Activated CD8-positive, alpha-beta memory T cell treated with anti-CD3 and anti-CD28 coated beads for 24 hours (primary cell): ENCODE measurements around the gene ANO2.
A peak's percentile ranks its signal among the peaks of the same experiment; 100 is the strongest.
"Not testable (repeated sequence)": the region's sequence is repeated elsewhere in the genome, so short reads cannot be mapped to it uniquely, and the experiment has no call there.

ENCODE experiments used
- DNase-seq: peaks from one replicate; pipeline ENCODE4 v3.0.0-alpha.2; 2020

Gene ANO2

DNA sequence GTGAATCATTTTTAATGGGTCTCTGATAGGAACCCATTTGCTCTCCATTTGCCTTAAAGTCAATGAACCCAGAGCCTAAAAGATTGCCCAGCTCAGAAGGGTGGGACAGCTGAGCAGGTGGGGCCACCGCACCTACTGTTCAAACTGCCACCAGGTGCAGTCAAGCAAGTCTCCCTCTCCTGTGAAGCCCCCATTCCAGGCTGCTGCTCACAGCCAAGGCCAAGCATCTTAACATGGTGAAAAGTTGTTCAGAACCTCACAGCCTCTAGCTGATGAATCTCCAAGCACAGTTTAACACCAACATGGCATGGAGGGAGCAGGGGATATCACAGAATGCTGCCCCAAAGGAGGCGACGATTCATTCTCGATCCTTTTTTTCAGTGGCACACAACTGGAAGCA lies 29.5 kb downstream of the ANO2 start:
- DNase-seq = no peak

DNA sequence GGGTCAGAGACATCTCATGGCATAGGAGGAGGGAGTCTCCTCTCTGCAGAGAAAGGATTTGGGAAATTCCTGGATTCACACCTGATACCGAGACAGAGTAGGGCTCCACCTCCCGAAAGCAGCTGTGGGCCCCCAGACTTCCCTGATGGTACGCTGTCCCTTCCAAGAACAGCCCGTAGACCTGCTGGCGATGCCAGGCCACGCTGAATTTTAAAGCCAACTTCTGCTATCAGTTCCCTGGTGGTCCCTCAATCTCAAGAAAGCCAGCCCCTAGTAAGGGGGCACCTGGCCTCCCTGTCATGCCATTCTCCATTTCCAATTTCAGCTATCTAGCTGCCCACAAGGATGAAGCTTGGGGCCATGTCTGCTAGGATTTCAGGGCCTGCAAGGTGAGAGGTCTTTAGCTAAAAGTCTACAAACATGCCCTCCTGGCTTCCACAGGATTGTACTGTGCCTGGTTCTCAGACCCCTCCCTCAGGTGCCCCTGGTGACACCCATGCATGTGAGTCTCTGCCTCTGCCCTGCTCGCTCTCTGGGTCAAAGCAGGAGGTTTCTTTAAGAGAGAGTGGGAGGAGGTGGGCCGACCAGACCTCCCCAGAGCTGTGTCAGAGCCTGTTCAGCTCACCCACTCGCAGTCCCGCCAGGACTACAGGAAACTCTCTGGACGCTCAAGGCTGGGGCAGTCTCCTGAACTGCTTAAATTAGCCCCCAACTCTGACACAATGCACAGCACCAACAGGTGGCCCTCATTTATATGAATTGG lies 30.5 kb downstream of the ANO2 start:
- DNase-seq = no peak

DNA sequence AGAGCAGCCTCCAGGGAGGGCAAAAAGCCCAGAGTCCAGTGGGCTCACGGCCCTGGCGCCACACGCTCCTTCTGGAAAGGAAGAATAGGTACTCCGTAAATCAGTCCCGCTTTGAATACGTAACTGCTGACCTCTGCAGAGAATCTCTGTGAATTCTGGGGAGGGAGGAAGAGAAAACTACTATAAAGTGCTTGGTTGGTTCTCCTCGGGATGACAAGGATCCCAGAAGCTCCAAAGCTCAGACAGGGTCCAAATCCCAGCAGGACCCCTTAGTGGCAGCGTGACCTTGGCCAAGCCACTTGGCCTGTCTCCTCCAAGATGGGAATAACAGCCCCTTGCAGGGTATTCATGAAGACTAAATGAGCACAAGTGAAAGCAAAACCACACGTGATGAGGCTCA lies 31.7 kb downstream of the ANO2 start:
- DNase-seq = no peak

DNA sequence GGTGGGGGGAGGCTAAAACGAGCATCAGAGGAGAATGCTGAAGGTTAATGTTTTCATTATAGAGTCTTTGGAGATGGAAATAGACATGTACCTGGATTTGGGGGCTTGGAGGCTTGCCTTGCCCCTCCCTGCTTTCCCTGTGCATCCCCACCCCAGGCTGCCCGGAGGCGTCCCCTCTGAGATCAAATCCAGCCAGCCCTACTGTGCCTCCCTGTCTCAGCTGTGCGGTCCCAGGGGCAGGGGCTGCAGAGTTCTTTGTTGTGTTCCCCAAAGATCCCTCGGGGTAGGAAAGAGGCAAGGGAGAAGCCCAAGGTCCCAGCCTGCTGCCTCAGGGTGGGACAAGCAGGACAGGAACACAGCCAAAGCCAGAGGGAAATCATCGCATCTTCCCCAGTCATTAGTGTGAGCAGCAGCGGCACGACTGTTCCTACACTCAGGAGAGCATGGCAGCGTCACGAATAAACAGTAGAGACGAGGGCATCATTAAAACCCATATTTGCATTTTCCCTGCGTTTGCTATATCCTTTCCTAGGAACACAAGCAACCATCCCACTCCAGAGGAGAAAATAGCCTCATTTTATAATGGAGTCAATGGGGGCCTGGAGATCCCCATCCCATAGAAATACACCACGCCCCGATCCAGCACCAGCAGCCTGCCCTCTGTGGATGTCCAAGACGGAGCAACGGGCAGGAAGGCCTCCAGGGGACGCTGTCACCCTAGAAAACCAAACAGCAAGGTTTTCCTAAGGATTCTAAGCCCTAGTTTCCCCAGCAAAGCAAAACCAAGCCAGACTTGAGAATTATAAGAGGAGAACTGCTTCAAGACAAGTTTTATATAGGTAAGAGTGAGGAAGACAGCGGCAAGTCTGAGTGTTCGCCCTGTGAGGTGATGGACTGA lies 32.4 kb downstream of the ANO2 start:
- no peak for DNase-seq

DNA sequence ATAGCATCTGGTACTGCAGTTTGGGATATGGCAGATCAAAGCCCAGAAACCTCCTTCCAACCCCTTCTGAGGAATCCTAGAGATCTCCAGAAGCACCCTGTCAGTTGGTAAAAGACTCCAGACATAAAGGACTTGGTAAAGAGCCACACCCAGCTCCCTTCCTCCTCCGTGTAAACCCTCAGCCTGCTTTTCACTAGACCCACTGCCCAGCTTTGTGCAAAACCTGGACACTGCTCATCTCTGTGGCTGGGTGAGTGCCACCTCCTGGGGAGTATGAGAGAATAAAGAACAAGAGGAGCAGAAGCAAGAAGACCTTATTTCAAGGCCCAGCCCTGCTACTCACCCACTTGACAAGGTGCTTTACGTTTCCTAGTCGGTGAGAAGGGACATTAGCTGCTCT lies 33.0 kb downstream of the ANO2 start:
- no peak for DNase-seq

DNA sequence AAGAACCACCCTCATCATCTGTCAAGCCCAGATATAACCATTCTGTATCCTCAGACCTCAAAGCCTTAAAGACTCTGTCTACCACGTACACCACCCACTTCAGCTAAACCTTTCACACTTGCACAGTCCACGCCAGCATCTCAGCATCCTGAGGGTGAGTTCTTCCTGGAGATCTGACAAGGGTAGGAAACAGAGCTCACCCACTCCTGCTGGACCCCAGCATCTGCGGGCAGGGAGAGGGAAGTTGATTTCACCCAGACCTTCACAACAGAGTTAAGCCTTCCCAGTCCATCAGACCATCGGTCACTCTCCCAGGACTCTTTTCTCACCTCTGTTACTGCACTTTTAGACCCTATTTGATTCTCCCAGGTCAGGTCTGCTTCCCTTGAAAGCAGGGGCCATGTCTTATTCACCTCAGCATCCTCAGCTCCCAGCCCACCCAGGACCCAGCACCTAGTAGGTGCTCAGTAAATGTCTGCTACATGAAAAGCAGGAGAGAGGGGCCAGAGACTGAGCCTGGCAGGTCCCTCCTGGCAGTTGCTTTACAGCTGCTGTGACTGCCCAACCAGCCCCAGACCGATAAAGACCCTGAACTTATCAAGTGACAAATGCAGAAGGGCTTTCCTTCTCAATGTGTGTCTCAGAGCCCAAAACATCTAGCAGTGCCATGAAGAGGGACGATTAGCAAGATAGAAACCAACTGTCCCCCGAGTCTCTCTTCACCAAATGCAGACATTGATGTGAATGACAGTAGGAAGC lies 34.1 kb downstream of the ANO2 start:
- no peak for DNase-seq

DNA sequence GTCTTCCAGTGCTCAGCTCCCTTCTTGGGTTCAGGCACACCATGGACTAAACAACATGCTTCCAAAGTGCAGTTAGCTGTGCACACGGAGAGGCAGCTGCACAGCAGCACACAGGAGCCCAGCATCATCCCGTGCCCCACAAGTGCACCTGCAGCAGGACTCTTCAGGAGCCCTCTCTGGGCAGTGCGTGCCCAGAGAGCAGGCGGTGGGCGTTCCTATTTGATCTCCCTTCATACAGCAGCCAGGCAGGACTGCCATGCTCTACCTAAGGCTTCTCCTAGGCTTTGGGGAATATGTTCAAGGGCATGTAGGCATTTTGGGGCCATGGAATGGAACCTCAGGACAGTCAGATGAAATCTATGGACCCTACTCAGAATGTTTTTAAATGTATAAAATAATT lies 35.5 kb downstream of the ANO2 start:
- no peak for DNase-seq

DNA sequence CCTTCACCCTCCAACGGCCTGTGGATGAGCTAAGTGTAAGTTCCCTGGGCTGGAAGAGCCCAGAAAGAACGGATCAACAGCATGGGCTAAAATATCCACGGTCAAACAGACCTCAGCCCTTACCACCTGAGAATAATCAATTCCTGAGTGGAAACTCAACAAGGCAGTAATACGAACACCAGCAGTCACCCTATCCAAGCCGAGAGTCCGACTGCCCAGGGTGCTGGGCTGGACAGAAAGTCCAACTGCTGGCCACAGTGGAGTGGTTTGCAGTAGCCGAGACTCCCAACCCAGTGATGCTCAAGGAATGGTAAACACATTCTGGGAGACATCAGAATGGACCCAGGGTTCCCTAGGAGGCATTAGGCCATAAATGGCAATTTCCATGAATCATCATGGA lies 36.8 kb downstream of the ANO2 start:
- DNase-seq = no peak

DNA sequence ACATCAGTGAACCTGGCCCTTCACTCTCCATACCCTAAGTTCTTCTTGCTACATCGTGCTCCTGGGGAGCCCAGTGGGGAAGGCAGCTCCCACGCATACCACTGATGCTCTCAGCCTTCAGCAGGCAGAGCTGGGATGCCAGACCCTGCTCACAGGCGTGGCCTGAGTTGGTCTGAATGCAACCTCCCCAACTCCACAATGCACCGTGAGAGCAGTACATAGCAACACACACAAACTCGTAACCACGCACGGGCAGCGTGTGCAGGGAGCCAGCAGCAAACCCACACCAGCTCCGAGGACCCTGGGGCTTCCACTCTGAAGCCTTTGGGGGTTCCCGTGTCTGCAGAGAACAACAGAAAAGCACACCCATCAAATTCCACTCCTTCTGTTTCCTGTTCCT lies 37.3 kb downstream of the ANO2 start:
- peak; percentile 35 for DNase-seq

DNA sequence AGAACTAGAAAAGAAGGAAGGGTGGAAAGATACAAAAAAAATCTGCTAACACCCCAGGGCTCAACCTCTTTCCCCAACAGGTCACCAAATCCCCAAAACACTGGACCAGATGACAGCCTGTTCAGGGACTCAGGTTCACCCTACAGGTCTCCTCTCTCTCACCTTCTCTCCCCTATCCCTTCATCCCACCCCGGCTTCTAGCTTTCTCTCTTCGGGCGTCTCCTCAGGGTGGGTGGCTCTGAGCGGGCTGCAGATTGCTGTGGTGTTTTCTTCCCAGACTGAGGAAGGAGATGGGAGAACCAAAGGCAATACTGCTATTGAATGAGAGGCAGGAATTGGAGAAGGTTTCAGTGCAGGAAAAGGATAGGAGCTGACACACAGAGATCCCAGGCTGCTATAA lies 39.3 kb downstream of the ANO2 start:
- peak; percentile 15 for DNase-seq

DNA sequence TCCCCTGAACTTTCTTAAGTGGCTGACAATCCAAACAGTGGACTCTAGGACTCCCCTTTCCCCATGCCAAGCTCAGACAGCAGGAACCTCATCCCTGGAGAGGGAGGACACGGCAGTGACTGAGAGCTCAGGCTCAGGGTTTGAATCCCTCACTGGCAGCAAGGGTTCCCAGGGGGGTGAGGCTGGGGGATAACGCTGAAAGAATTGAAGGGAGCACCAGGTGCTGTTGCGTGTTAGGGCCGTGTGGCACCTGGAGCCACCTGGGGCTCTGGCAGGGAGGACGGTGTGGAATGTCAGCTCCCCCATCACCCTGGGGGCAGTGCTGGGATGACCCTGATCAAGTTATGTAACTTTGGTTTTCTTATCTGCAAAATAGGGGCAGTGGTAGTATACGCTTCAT lies 40.1 kb downstream of the ANO2 start:
- DNase-seq = peak; percentile 38

DNA sequence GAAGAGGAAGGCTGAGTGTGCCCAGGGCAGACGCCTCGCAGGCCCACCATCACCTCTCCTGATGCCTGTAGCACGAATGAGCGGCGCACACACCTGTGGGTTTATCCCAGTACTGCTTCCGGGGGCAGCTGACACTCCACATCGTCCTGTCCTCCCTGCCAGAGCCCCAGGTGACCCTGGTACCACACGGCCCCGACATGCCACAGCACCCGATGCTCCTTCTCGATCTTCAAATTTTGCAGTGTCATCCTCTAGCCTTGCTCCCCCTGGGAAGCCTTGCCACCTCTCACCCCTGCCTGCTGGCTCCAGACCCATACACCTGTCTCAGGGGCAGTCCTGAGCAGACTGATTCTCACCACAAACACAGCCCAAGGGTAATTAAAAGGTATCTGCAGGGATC lies 40.6 kb downstream of the ANO2 start:
- no peak for DNase-seq

DNA sequence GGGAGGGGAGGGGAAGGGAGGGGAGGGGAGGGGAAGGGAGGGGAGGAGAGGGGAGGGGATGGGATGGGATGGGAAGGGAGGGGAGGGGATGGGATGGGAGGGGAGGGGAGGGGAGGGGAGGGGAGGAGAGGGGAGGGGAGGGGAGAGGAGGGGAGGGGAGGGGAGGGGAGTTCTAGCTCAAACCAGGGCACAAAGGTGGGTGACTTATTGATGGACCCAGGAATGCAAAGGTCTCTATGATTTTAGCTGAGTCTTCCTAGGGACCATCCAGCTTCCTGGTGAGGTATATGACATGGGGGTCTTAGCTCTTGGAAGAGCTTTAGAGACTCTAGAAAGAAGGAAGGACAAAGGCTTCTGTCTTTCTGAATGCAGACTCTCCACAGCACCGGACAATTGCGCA lies 42.3 kb downstream of the ANO2 start:
- no peak for DNase-seq

DNA sequence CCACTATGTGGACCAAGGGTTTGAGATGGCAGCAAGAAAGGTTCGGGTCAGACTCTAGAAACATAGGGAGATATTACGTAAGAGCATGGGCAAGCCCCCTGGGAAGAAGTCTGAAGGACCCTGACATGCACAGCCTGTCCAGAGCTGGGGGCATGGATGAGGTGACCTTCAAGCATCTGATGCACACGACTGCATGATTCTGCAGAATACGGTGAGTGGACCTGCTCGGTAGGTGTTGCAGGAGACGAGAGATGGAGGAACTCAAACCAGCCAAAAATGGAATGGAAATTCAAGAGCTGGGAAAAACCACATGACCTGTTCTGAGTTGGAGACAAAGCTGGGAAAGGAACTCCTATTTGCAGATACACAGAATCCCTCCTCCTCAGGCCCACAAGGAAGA lies 43.6 kb downstream of the ANO2 start:
- no peak for DNase-seq

DNA sequence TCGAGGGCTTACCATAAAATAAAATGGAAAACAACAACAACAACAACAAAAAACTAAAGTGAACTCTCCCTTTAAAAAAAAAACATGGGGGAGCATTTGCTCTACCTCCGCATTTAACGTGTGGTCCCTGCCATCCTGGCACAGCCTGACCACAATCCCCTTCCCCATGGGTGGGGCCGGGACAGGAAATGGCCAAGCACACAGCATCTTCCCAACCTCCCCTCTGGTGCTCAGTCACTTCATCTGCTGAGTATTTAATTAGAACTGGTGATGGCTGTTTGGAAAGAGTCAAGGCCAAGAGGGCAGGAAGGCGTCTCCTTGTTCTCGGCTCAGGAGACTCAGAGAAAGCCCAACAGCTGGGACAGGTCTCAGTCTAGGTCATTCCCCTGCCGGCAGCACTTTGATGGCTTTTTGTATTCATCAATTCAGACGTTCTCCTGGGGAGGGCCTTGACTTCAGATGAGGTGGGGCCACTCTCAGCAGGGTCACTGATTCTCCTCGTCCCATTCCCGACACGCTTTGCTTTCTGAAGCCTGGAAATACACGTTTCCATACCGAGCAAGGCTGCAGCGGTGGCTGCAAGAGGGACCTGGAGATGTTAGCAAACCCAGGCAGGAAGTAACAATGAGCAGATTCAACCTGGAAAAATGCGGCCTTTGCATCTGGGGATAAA lies 44.4 kb downstream of the ANO2 start:
- no peak for DNase-seq

DNA sequence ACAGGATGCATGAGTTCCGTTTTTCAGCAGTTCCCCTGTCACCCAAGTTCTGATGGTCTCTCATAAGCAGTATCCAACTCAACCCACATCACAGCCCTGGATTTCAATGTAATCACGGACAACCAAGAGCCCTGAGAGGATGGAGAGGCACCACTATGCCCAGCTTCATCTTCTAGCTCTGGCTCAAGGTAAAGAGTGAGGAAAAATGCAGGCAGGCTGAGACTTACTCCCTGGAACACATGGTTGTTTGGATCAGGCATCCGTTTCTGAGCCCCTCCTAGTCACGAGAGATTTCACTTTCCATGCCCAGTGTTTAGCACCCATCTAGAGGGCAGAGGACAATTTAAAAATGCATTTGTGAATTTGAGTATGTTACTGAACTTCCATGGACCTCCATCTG lies 45.0 kb downstream of the ANO2 start:
- DNase-seq = no peak

DNA sequence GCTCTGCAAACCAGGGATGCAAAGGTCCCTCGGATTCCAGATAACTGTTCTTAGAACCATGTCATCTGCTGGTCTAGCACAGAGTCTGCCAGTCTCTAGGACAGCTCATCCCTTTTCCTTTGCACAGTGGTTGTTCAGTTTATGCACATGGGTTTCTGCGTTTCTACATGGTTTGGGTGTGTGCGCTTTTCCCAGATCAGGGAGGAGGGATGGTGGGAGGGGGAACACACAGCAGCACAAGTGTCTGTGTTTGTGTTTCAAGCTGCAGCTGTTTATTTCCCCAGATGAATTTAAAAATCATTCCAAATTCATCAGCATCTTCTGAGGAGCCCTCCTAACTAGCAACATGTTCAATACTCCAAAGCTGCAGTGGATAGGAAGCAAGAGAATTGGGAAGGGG lies 45.4 kb downstream of the ANO2 start:
- DNase-seq = no peak

DNA sequence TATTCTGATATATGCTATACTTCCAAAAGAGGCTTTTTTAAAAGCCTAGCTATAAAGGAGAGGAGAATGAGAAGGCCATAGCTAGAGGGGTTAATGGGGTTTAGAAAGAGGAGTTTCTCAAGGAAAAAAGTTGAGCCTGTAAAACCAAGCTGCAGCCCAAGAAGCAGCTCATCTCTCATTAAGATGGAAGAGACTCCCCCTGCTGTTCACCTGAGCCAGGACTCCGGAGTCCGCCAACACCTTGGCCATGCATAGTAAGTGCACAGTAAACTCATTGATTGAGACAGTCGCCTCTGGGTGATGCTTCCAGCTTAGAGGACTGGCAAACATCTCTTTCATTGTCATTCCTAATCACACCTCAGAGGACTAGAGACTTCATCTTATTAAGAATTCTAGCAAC lies 46.2 kb downstream of the ANO2 start:
- no peak for DNase-seq

DNA sequence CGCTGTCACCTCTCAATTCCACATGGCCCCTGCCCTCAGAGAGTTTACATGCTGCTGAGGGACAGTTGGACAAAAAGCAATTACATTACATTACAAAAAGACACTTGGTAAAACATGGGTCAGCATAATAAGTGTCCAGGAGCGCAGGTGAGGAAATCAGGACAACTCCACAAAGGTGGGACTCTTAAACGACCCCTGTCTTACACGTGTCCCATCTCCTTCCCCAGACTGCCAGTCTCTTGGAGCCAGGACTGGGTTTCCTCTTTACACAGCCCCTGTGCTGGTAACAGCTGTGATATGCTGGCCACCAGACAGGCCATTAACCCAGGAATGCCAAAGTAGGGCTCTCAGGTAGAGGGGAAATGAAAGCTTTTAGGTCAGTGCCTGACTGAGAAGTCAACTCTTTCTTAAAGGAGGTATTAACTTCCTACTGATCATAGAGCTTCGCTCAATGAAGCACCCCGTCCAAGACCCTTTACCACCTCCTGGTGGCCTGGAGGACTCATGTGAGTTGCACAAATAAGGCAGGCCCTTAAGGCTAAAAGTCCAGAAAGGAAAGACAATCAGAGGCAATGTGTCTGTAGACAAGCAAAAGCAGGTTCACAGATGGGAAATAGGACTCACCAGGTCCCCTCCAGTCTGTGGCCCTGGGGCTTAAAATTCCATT lies 55.5 kb downstream of the ANO2 start:
- DNase-seq = no peak

DNA sequence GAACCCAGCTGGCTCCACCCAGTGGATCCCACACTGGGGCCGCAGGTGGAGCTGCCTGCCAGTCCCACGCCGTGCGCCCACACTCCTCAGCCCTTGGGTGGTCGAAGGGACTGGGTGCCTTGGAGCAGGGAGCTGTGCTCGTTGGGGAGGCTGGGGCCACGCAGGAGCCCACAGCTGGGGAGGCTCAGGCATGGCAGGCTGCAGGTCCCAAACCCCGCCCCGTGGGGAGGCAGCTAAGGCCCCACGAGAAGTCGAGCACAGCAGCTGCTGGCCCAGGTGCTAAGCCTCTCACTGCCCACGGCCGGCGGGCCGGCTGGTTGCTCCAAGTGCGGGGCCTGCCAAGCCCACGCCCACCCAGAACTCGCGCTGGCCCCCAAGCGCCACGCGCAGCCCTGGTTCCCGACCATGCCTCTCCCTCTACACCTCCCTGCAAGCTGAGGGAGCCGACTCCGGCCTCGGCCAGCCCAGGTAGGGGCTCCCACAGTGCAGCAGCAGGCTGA lies 56.2 kb downstream of the ANO2 start:
- no peak for DNase-seq

DNA sequence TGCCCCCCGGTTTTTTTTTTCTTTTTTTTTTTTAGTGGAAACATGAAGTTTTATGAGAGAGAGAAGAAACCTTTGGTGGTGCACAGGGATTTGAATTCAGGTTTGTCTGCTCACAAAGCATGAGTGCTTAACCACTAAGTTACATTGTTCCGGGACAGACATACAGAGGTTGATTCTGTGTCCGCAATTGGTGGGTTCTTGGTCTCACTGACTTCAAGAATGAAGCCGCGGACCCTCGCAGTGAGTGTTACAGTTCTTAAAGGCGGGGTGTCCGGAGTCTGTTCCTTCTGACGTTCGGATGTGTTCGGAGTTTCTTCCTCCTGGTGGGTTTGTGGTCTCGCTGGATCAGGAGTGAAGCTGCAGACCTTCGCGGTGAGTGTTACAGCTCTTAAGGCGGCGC lies 57.2 kb downstream of the ANO2 start:
- DNase-seq = not testable (repeated sequence)

DNA sequence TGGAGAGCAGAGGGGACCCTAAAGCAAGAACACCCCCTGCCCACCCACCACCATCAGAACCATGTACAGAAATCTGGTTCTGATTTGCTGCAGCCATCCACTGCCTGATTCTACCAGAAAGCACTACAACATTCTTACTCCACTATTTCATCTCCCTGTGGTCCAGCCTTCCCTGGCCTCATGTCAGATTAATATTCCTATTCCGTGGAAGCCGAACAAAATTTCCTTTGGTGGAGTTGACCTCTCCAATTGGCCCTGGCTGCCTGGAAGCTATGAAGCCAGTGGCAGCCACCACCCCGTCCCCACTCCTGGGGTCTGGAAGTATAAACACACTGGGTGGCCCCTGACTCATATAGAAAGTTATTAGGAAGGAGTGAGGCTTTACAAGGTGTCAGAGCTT lies 60.2 kb downstream of the ANO2 start:
- DNase-seq = no peak
